HEK293T (cell line): ENCODE results near the gene MYO5C.

Source experiments
- ARNT ChIP-seq: fragments of 450-650 bp; IDR thresholded peaks from 2 replicates; pipeline ENCODE4 v1.6.1; 2017; ENCODE audit warnings: mild to moderate bottlenecking
- BHLHE40 ChIP-seq: fragments of 450-650 bp; IDR thresholded peaks from 2 replicates; pipeline ENCODE4 v1.6.1; 2016; ENCODE audit warnings: mild to moderate bottlenecking, moderate library complexity, borderline replicate concordance
- CTBP1 ChIP-seq: fragments of 450-650 bp; IDR thresholded peaks from 2 replicates; pipeline ENCODE4 v1.6.1; 2016; ENCODE audit warnings: borderline replicate concordance
- ELF4 ChIP-seq: fragments of 450-650 bp; IDR thresholded peaks from 2 replicates; pipeline ENCODE4 v1.6.1; 2017; ENCODE audit warnings: antibody characterized with exemption
- FOXM1 ChIP-seq: fragments of 450-650 bp; IDR thresholded peaks from 2 replicates; pipeline ENCODE4 v1.6.1; 2017; ENCODE audit warnings: mild to moderate bottlenecking, borderline replicate concordance
- L3MBTL2 ChIP-seq: fragments of 450-650 bp; conservative IDR thresholded peaks from 2 replicates; pipeline ENCODE4 v1.6.1; 2016; ENCODE audit warnings: mild to moderate bottlenecking
- LEF1 ChIP-seq: fragments of 450-650 bp; IDR thresholded peaks from 2 replicates; pipeline ENCODE4 v1.6.1; 2017; ENCODE audit warnings: mild to moderate bottlenecking, borderline replicate concordance
- NFRKB ChIP-seq: fragments of 450-650 bp; IDR thresholded peaks from 2 replicates; pipeline ENCODE4 v1.6.1; 2016; ENCODE audit warnings: mild to moderate bottlenecking, moderate library complexity
- PKNOX1 ChIP-seq: fragments of 450-650 bp; IDR thresholded peaks from 2 replicates; pipeline ENCODE4 v1.6.1; 2016
- SP1 ChIP-seq: fragments of 450-650 bp; IDR thresholded peaks from 2 replicates; pipeline ENCODE4 v1.6.1; 2017
- TARDBP ChIP-seq: fragments of 450-650 bp; IDR thresholded peaks from 2 replicates; pipeline ENCODE4 v1.6.1; 2016
- ZNF384 ChIP-seq: fragments of 450-650 bp; IDR thresholded peaks from 2 replicates; pipeline ENCODE4 v1.6.1; 2016

GRCh38 chr15:52186651-52187486 is 108.7 kb downstream of the MYO5C start:
- no peak for TF ChIP-seq FOXM1
- no peak for TF ChIP-seq TARDBP
- no peak for TF ChIP-seq NFRKB
- TF ChIP-seq SP1: no peak
- TF ChIP-seq ARNT: no peak
- TF ChIP-seq ZNF384: no peak
- no peak for TF ChIP-seq CTBP1
- no peak for TF ChIP-seq PKNOX1
- no peak for TF ChIP-seq BHLHE40
- TF ChIP-seq ELF4: no peak
- TF ChIP-seq L3MBTL2: no peak
- TF ChIP-seq LEF1: no peak
